ENCODE results near the gene TNFRSF8.

Gene TNFRSF8

DNA sequence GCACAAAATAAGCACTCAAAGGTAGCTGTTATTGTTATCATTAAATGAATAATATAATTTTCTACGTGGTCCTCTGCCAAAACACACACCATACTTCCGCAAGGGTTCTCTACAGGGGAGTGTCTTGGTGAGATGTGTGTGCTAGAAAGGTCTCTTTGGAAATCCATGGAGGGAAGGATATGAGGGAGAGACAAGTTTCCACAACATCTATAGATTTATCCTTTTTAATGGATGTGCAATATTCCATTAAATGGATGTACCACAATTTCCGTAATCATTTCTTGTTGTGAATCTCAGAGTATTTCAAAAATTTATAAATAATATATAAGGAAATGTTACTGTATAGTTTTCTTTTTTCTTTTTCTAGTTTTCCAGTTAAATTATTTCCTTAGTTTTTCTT is 2.6 kb upstream of the TNFRSF8 start:
- DNase-seq (ENCODE audit: low spot score), result no peak

GRCh38 chr1:12064073-12064969 is 1.2 kb downstream of the TNFRSF8 start:
- DNase-seq (ENCODE audit: low spot score), result no peak

DNA sequence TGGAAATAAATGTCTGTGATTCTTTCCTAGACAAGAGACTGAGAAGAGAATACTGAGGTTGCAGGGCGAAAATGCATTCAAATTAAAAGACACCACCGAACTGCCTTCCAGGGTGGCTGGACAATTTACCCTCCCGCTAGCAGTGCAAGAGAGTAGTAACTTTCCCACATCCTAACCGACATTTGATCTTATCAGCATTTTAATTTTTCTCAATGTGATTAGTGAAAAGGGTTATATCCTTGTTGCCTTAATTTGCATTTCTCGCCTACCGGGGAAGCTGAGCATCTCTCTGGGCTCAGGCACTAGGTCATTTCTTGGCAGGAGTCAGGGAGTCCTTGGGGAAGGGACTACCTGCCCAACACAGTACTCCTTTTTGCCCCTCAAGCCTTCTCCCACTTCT is 2.8 kb downstream of the TNFRSF8 start:
- no peak for DNase-seq (ENCODE audit: low spot score)

- DNase-seq (ENCODE audit: low spot score), result no peak
These were observed 5.1 kb downstream of the TNFRSF8 start for GRCh38 chr1:12067900-12068821.

DNA sequence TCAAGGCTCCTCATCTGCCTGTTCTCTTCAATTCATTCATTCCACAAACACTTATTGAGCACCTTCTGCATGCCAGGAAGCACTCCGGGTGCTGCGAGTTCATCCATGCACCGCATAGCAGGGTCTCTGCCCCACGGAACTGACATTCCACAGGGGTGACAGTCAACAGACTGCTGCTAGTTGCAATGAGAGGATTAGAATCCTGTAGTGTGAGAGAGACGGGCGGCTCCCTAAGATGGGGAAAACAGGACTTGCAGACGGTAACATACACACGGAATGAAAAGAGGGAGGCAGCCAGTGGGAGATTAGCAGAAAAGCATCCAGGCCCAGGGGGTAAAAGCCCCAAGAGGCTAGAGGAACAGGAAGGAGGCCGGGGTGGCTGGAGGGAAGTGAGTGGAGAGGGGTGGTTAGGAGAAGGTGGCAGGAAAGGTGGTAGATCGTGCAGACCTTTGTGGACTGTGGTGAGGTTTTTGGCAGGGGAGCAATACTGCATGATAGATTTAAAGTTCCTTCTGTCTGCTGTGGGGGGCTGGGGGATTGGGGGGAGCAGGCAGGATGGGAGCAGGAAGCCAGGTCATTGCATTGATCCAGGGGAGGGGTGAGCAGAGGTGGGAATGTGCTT is 6.6 kb downstream of the TNFRSF8 start:
- no peak for DNase-seq (ENCODE audit: low spot score)

- no peak for DNase-seq (ENCODE audit: low spot score)
These were observed 8.8 kb downstream of the TNFRSF8 start for GRCh38 chr1:12071892-12072291.

- DNase-seq (ENCODE audit: low spot score), result no peak
These were observed 9.6 kb downstream of the TNFRSF8 start for GRCh38 chr1:12072741-12073140.

- no peak for DNase-seq (ENCODE audit: low spot score)
These were observed 10.7 kb downstream of the TNFRSF8 start for GRCh38 chr1:12073796-12074195.

DNA sequence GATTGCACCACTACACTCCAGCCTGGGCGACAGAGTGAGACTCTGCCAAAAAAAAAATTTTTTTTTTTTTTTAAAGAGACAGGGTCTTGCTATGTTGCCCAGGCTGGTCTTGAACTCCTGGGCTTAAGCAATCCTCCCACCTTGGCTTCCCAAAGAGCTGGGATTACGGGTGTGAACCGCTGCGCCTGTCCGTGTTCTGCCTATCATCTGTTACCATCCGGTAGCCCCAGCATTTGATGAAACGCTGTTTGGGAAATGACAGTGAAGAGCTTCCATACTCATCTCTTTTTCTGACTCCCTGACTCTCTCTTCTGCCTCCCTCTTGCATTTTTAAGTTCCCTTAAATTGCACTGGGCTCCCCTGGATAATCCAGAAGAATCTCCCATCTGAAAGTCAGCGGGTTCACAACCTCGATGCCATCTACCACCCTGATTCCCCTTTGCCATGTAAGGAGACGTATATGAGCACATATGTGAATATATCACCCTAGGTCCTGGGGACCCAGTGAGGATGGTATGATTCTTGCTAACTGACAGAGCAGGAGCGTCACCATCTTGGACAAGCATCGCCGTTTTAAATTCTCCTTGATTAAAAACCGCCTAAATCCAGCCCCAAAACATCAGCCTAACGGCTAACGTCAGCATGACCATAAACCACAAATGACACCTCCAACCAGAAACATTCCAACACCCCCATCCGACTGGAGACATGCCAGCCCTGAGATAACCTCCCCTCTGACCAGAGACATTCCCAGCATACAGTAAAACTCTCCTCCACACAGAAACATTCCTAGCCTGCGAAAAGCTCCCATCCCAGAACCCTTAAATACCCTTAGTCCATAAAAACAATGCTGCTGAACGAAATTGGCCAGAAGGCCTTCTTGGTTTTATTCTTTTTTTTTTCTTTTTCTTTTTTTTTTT is 12.4 kb downstream of the TNFRSF8 start:
- DNase-seq (ENCODE audit: low spot score), result peak; percentile 73

DNA sequence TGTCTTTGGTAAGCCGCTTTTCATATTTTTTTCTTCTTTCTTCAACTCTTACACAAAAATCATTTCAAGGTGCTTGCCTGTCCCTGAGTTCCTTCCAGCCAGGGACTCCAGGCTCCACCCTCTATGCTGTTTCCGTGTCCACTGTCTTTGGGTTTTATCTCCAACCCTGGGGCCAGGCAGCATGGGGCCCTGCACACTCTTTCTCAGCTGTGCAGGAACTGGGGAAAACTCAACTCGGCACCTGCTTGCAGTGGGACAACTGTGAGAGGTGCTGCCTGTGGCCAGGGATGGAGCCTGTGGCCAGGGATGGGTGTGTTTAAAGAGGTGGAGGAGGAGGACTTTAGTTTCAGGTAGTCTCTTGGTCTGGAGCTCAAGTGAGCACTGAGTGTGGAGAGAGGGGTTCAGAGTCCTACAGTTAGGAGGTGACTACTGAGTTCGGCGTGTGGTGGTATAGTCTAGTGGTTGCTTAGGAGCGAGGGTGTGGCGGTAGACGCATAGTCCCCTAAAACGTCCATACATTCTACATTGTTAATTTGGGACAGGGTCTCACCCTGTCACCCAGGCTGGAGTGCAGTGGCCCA is 13.4 kb downstream of the TNFRSF8 start:
- no peak for DNase-seq (ENCODE audit: low spot score)

GRCh38 chr1:12078575-12078937 is 15.5 kb downstream of the TNFRSF8 start:
- no peak for DNase-seq (ENCODE audit: low spot score)

GRCh38 chr1:12078938-12079861 is 16.1 kb downstream of the TNFRSF8 start:
- peak; percentile 39 for DNase-seq (ENCODE audit: low spot score)

DNA sequence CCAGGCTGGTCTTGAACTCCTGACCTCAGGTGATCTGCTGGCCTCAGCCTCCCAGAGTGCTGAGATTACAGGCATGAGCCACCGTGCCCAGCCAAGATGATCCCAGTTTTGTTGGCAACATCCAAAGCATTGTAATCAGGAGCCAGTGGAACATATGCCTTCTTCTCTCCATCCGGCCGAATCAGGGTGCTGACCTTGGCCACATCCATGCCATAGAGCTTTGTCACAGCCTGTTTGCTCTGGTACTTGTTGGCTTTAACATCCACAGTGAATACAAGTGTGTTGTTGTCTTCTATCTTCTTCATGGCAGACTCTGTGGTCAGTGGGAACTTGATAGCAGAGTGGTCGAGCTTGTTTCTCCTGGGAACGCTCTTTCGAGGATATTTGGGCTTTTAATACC is 17.1 kb downstream of the TNFRSF8 start:
- DNase-seq (ENCODE audit: low spot score), result no peak

DNA sequence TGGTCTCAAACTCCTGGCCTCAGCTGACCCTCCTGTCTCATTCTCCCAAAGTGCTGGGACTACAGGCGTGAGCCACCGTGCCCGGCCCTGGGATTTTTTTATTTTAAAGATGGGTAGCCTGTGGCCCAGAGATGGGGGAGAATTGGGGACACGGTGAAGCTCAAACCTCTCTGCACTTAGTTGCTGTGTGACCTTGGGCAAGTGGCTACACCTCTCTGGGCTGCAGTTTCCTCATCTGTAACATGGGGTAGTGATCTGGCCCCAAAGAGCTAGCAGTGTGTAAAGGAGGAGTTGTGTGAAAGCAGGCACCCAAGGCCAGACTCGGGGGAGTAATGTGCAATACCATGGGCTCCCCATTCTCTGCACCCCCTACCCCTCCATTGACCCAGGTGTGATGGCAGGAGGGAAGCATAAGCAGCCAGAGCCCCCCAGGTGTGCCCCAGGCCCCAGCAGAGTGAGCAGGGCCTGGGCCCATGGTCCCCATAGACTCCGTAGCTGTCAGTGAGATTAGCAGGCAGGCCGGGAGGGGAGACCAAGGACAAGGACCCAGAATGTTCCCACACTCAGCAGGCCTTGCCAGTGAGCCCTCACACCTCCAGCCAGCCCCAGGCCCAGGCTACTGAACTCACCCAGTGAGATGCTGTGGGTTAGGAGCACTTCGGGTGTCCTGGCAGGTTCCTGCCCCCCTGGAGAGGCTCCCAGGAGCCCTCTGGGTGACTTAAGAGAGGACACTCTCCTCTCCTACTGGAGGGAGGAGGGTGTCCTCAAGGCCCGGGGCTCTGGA is 17.9 kb downstream of the TNFRSF8 start:
- no peak for DNase-seq (ENCODE audit: low spot score)

DNA sequence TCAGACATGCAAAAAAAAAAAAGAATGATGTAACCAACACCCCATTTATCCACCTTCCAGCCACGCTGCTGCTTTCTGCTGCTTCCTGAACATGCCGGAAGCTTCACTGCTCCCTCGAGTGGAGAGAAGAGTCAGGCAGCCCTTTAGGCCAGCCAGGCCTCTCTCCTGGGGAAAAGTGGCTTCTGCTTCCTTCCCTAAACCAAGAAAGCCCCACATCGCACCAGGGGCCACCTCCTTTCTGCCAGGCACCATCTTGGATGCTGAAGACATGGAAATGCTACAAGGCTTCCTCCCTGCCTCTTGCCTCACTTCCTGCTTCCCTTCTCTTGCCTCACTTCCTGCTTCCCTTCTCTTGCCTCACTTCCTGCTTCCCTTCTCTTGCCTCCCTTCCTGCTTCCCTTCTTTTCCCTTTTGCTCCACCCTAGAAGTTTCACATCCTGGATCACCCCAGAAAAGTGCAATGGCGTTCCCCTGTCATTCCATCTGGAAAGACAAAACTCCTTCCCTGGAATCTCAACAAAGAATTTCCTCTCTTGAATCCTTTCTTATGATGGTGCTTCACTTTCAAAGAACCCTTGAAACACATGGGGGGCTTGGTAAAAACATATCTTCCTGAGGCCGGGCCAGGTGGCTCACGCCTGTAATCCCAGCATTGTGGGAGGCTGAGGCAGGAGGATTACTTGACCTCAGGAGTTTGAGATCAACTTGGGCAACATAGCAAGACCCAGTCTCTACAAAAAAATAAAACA is 18.7 kb downstream of the TNFRSF8 start:
- DNase-seq (ENCODE audit: low spot score), result no peak

- DNase-seq (ENCODE audit: low spot score), result no peak
These were observed 19.9 kb downstream of the TNFRSF8 start for GRCh38 chr1:12082988-12083387.

DNA sequence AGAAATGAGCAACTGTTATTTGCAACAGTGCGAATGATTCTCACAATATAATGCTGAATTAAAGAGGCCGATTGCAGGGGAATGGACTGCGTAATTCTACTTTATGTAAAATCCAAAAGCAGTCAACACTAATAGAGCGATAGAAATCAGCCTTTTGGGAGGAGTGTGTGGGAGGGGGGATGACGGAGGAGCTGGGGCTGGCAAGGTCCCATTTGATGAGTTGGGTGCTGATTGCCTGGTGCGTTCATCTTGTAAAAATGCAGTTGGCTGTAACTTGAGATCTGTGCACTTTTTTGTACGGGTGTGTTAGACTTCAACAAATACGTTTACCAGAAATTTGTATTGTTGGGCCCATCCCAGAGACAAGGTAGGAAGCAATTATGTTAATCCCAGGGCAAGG is 20.7 kb downstream of the TNFRSF8 start:
- DNase-seq (ENCODE audit: low spot score), result no peak

GRCh38 chr1:12085643-12086260 is 22.6 kb downstream of the TNFRSF8 start:
- DNase-seq (ENCODE audit: low spot score), result no peak

Measured in kidney tubule cell (primary cell).